Esophagus squamous epithelium (tissue), 4 donors: Measurements from ENCODE around the gene DPH1.

Source experiments
- POLR2A ChIP-seq, 4 donors: fragments of 450-650 bp; IDR thresholded peaks; one replicate each; pipeline ENCODE4 v1.6.1; 2017; ENCODE audit warnings: antibody characterized with exemption in 4 of 4, mild to moderate bottlenecking in 4 of 4, moderate library complexity in 3 of 4
- TF ChIP-seq, protein P1 (sequence below), 6 experiments: fragments of 450-650 bp in 4 of 6; fragments of 200-600 bp in 2 of 6; sonication (generic) in 2 of 6; IDR thresholded peaks; one replicate each; pipeline ENCODE4 v1.5.1; 2016 to 2019; ENCODE audit warnings: antibody characterized with exemption in 6 of 6, mild to moderate bottlenecking in 4 of 6, moderate library complexity in 4 of 6

DNA sequence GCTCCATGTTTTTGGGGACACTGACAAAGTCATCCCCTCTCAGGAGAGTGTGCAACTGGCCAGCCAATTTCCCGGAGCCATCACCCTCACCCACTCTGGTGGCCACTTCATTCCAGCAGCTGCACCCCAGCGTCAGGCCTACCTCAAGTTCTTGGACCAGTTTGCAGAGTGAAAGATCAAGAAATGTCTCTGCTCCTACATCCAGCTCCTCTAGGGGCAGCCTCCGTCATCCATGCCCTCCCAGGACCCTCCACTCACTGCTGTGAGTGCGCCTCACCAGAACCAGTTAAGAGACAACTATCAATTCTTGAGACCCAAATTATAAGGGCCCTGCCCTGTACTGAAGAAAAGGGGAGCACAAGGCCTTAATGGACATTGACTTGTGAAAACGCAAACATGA is 13.0 kb downstream of the DPH1 start:
- TF ChIP-seq, protein P1, sequence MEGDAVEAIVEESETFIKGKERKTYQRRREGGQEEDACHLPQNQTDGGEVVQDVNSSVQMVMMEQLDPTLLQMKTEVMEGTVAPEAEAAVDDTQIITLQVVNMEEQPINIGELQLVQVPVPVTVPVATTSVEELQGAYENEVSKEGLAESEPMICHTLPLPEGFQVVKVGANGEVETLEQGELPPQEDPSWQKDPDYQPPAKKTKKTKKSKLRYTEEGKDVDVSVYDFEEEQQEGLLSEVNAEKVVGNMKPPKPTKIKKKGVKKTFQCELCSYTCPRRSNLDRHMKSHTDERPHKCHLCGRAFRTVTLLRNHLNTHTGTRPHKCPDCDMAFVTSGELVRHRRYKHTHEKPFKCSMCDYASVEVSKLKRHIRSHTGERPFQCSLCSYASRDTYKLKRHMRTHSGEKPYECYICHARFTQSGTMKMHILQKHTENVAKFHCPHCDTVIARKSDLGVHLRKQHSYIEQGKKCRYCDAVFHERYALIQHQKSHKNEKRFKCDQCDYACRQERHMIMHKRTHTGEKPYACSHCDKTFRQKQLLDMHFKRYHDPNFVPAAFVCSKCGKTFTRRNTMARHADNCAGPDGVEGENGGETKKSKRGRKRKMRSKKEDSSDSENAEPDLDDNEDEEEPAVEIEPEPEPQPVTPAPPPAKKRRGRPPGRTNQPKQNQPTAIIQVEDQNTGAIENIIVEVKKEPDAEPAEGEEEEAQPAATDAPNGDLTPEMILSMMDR (IDR thresholded peaks at IDR 0.05), result no peak
- TF ChIP-seq POLR2A (IDR thresholded peaks at IDR 0.05), result no peak
